Gastrocnemius medialis (tissue), 4 donors: ENCODE results near the gene CFAP69.

ENCODE experiments used
- POLR2A ChIP-seq, 2 donors: fragments of 450-650 bp; IDR thresholded peaks; one replicate each; pipeline ENCODE4 v1.6.1; 2017; ENCODE audit warnings: antibody characterized with exemption in 2 of 2, mild to moderate bottlenecking in 2 of 2, moderate library complexity in 2 of 2
- TF ChIP-seq, protein P1 (sequence below), 5 experiments: fragments of 450-650 bp in 3 of 5; fragments of 200-600 bp in 2 of 5; sonication (generic) in 2 of 5; IDR thresholded peaks in 4 of 5; conservative IDR thresholded peaks in 1 of 5; 1 replicate in 4 of 5; 2 replicates in 1 of 5; pipeline ENCODE4 v1.5.1; 2016 to 2019; ENCODE audit warnings: antibody characterized with exemption in 5 of 5, mild to moderate bottlenecking in 3 of 5, moderate library complexity in 3 of 5

DNA sequence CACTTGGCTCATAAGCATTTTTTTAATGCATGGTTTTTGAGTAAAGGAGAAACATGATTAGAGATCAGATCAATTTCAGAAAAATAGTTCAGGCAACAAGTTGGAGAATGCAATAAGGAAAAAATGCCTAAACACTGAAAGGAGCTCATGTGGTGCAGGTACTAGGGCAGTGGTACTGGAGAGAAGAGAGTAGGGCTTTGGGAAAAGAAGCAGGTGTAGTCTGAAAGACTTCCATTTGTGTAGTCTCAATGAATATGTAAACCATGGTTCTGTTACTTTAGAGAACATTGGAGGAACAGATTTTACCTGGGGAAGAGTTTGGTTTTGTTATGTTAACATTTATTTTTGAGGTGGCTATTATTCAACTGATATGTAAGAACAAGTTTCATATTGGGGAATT is 107.0 kb downstream of the CFAP69 start:
- TF ChIP-seq, protein P1, sequence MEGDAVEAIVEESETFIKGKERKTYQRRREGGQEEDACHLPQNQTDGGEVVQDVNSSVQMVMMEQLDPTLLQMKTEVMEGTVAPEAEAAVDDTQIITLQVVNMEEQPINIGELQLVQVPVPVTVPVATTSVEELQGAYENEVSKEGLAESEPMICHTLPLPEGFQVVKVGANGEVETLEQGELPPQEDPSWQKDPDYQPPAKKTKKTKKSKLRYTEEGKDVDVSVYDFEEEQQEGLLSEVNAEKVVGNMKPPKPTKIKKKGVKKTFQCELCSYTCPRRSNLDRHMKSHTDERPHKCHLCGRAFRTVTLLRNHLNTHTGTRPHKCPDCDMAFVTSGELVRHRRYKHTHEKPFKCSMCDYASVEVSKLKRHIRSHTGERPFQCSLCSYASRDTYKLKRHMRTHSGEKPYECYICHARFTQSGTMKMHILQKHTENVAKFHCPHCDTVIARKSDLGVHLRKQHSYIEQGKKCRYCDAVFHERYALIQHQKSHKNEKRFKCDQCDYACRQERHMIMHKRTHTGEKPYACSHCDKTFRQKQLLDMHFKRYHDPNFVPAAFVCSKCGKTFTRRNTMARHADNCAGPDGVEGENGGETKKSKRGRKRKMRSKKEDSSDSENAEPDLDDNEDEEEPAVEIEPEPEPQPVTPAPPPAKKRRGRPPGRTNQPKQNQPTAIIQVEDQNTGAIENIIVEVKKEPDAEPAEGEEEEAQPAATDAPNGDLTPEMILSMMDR (IDR thresholded peaks at IDR 0.05 in 4 of 5, conservative IDR thresholded peaks at IDR 0.05 in 1 of 5): no peak
- no peak for TF ChIP-seq POLR2A (IDR thresholded peaks at IDR 0.05)
